Left forelimb (tissue), 1 donor: ENCODE results near the gene ZNF496.

Source experiments
- DNase-seq: peaks from one replicate; pipeline ENCODE4 v3.0.0-alpha.2; 2018; ENCODE audit warnings: low spot score

The ZNF496 gene

GRCh38 chr1:247328311-247328710 is 3.4 kb downstream of the ZNF496 start:
- no peak for DNase-seq

GRCh38 chr1:247326411-247327130 is 5.1 kb downstream of the ZNF496 start:
- DNase-seq = no peak

- DNase-seq = no peak
These were observed 6.7 kb downstream of the ZNF496 start for GRCh38 chr1:247324923-247325322.

- DNase-seq = no peak
These were observed 7.4 kb downstream of the ZNF496 start for GRCh38 chr1:247324204-247324787.

- DNase-seq = no peak
These were observed 8.6 kb downstream of the ZNF496 start for GRCh38 chr1:247322849-247323586.

GRCh38 chr1:247322442-247322841 is 9.2 kb downstream of the ZNF496 start:
- DNase-seq = no peak

- DNase-seq = no peak
These were observed 14.0 kb downstream of the ZNF496 start for GRCh38 chr1:247317702-247318101.

- DNase-seq = no peak
These were observed 15.0 kb downstream of the ZNF496 start for GRCh38 chr1:247316590-247317197.

GRCh38 chr1:247304031-247304430 is 27.6 kb downstream of the ZNF496 start:
- no peak for DNase-seq

GRCh38 chr1:247303216-247303615 is 28.5 kb downstream of the ZNF496 start:
- DNase-seq = no peak

GRCh38 chr1:247301176-247301540 is 30.5 kb downstream of the ZNF496 start:
- DNase-seq = no peak

- DNase-seq = no peak
These were observed 31.0 kb downstream of the ZNF496 start for GRCh38 chr1:247300491-247301175.

- no peak for DNase-seq
These were observed 31.8 kb downstream of the ZNF496 start for GRCh38 chr1:247299723-247300381.

GRCh38 chr1:247298701-247299100 is 33.0 kb downstream of the ZNF496 start:
- DNase-seq = no peak

- DNase-seq = no peak
These were observed 33.6 kb downstream of the ZNF496 start for GRCh38 chr1:247298124-247298481.

GRCh38 chr1:247297263-247298123 is 34.2 kb downstream of the ZNF496 start:
- no peak for DNase-seq

- no peak for DNase-seq
These were observed 35.0 kb downstream of the ZNF496 start for GRCh38 chr1:247296599-247297180.

GRCh38 chr1:247295746-247296145 is 35.9 kb downstream of the ZNF496 start:
- no peak for DNase-seq

- no peak for DNase-seq
These were observed 36.4 kb downstream of the ZNF496 start for GRCh38 chr1:247295274-247295684.

- DNase-seq = no peak
These were observed 37.4 kb downstream of the ZNF496 start for GRCh38 chr1:247294282-247294681.
